HEK293 (cell line): ENCODE measurements around the gene RANBP2.
A peak's percentile ranks its signal among the peaks of the same experiment; 100 is the strongest.

ENCODE experiments used
- GLIS1 ChIP-seq: fragments of 450-650 bp; formaldehyde crosslinking; IDR thresholded peaks from 2 replicates; pipeline ENCODE4 v1.5.1; 2016; ENCODE audit warnings: missing biosample characterization, missing genetic modification characterization
- IKZF3 ChIP-seq: fragments of 450-650 bp; IDR thresholded peaks from 2 replicates; pipeline ENCODE4 v1.5.0; 2018; ENCODE audit warnings: missing biosample characterization, mild to moderate bottlenecking, missing genetic modification characterization, moderate library complexity
- OVOL3 ChIP-seq: fragments of 450-650 bp; formaldehyde crosslinking; IDR thresholded peaks from 2 replicates; pipeline ENCODE4 v1.5.1; 2016; ENCODE audit warnings: missing biosample characterization, missing genetic modification characterization
- RBAK ChIP-seq: fragments of 450-650 bp; formaldehyde crosslinking; IDR thresholded peaks from 2 replicates; pipeline ENCODE4 v1.5.1; 2016; ENCODE audit warnings: missing biosample characterization, missing genetic modification characterization
- SP3 ChIP-seq: fragments of 450-650 bp; formaldehyde crosslinking; IDR thresholded peaks from 2 replicates; pipeline ENCODE4 v1.5.1; 2016; ENCODE audit warnings: missing biosample characterization, missing genetic modification characterization
- SP7 ChIP-seq: fragments of 450-650 bp; formaldehyde crosslinking; IDR thresholded peaks from 2 replicates; pipeline ENCODE4 v1.5.1; 2016; ENCODE audit warnings: missing biosample characterization, missing genetic modification characterization
- TCF7L2 ChIP-seq: IDR thresholded peaks from 2 replicates; pipeline ENCODE4 v1.6.1; 2011; ENCODE audit warnings: low read depth, mild to moderate bottlenecking, inconsistent platforms, low read length, moderate library complexity, borderline replicate concordance
- ZBTB17 ChIP-seq: fragments of 450-650 bp; formaldehyde crosslinking; IDR thresholded peaks from 2 replicates; pipeline ENCODE4 v1.5.1; 2016; ENCODE audit warnings: missing biosample characterization, missing genetic modification characterization
- ZBTB20 ChIP-seq: fragments of 450-650 bp; formaldehyde crosslinking; IDR thresholded peaks from 2 replicates; pipeline ENCODE4 v1.5.1; 2016; ENCODE audit warnings: missing biosample characterization, missing genetic modification characterization
- ZBTB21 ChIP-seq: fragments of 450-650 bp; formaldehyde crosslinking; IDR thresholded peaks from 2 replicates; pipeline ENCODE4 v1.5.1; 2017; ENCODE audit warnings: missing biosample characterization, missing genetic modification characterization
- ZBTB7A ChIP-seq: fragments of 450-650 bp; formaldehyde crosslinking; IDR thresholded peaks from 2 replicates; pipeline ENCODE4 v1.5.1; 2016; ENCODE audit warnings: low read depth, missing biosample characterization, missing genetic modification characterization
- ZFP37 ChIP-seq: fragments of 450-650 bp; formaldehyde crosslinking; IDR thresholded peaks from 2 replicates; pipeline ENCODE4 v1.5.1; 2016; ENCODE audit warnings: missing biosample characterization, missing genetic modification characterization
- ZNF112 ChIP-seq: fragments of 450-650 bp; formaldehyde crosslinking; IDR thresholded peaks from 2 replicates; pipeline ENCODE4 v1.5.0; 2017; ENCODE audit warnings: missing biosample characterization, missing genetic modification characterization
- ZNF114 ChIP-seq: fragments of 450-650 bp; formaldehyde crosslinking; IDR thresholded peaks from 2 replicates; pipeline ENCODE4 v1.5.0; 2017; ENCODE audit warnings: missing biosample characterization, missing genetic modification characterization
- ZNF121 ChIP-seq: fragments of 450-650 bp; formaldehyde crosslinking; IDR thresholded peaks from 2 replicates; pipeline ENCODE4 v1.5.1; 2016; ENCODE audit warnings: missing biosample characterization, missing genetic modification characterization
- ZNF140 ChIP-seq: fragments of 450-650 bp; formaldehyde crosslinking; IDR thresholded peaks from 2 replicates; pipeline ENCODE4 v1.5.1; 2016; ENCODE audit warnings: missing biosample characterization, missing genetic modification characterization
- ZNF184 ChIP-seq: fragments of 450-650 bp; IDR thresholded peaks from 2 replicates; pipeline ENCODE4 v1.5.1; 2018; ENCODE audit warnings: missing biosample characterization, mild to moderate bottlenecking, missing genetic modification characterization
- ZNF2 ChIP-seq: fragments of 450-650 bp; formaldehyde crosslinking; IDR thresholded peaks from 2 replicates; pipeline ENCODE4 v1.5.1; 2016; ENCODE audit warnings: missing biosample characterization, missing genetic modification characterization
- ZNF211 ChIP-seq: fragments of 450-650 bp; formaldehyde crosslinking; IDR thresholded peaks from 2 replicates; pipeline ENCODE4 v1.5.1; 2016; ENCODE audit warnings: low read depth, missing biosample characterization, missing genetic modification characterization
- ZNF366 ChIP-seq: fragments of 450-650 bp; formaldehyde crosslinking; conservative IDR thresholded peaks from 2 replicates; pipeline ENCODE4 v1.5.1; 2016; ENCODE audit warnings: missing biosample characterization, missing genetic modification characterization
- ZNF416 ChIP-seq: fragments of 450-650 bp; formaldehyde crosslinking; IDR thresholded peaks from 2 replicates; pipeline ENCODE4 v1.5.1; 2016; ENCODE audit warnings: missing biosample characterization, missing genetic modification characterization
- ZNF473 ChIP-seq: fragments of 450-650 bp; formaldehyde crosslinking; IDR thresholded peaks from 2 replicates; pipeline ENCODE4 v1.5.1; 2017; ENCODE audit warnings: missing biosample characterization, missing genetic modification characterization
- ZNF48 ChIP-seq: fragments of 450-650 bp; formaldehyde crosslinking; IDR thresholded peaks from 2 replicates; pipeline ENCODE4 v1.5.1; 2016; ENCODE audit warnings: missing biosample characterization, missing genetic modification characterization
- ZNF501 ChIP-seq: fragments of 450-650 bp; formaldehyde crosslinking; IDR thresholded peaks from 2 replicates; pipeline ENCODE4 v1.5.1; 2016; ENCODE audit warnings: missing biosample characterization, missing genetic modification characterization
- ZNF529 ChIP-seq: fragments of 450-650 bp; formaldehyde crosslinking; IDR thresholded peaks from 2 replicates; pipeline ENCODE4 v1.5.1; 2017; ENCODE audit warnings: missing genetic modification characterization, missing biosample characterization; ENCODE audit not compliant: insufficient replicate concordance
- ZNF600 ChIP-seq: fragments of 450-650 bp; formaldehyde crosslinking; IDR thresholded peaks from 2 replicates; pipeline ENCODE4 v1.5.1; 2016; ENCODE audit warnings: missing biosample characterization, missing genetic modification characterization
- ZNF626 ChIP-seq: fragments of 450-650 bp; sonication (Bioruptor Pico); formaldehyde crosslinking; IDR thresholded peaks from 2 replicates; pipeline ENCODE4 v1.5.1; 2018; ENCODE audit warnings: missing biosample characterization, missing genetic modification characterization, inconsistent platforms
- ZNF654 ChIP-seq: fragments of 450-650 bp; formaldehyde crosslinking; IDR thresholded peaks from 2 replicates; pipeline ENCODE4 v1.5.1; 2016; ENCODE audit warnings: low read depth, missing biosample characterization, missing genetic modification characterization
- ZNF830 ChIP-seq: fragments of 450-650 bp; IDR thresholded peaks from 2 replicates; pipeline ENCODE4 v1.5.0; 2018; ENCODE audit warnings: missing biosample characterization, missing genetic modification characterization, low read depth, mild to moderate bottlenecking, moderate library complexity
- TF ChIP-seq, protein P1 (sequence below): fragments of 450-650 bp; IDR thresholded peaks from 2 replicates; pipeline ENCODE4 v1.5.1; 2018; ENCODE audit warnings: missing biosample characterization, mild to moderate bottlenecking, missing genetic modification characterization
- TF ChIP-seq, protein P2 (sequence below): fragments of 450-650 bp; formaldehyde crosslinking; conservative IDR thresholded peaks from 2 replicates; pipeline ENCODE4 v1.5.1; 2016; ENCODE audit warnings: low read depth, missing biosample characterization, missing genetic modification characterization
- TF ChIP-seq, protein P3 (sequence below): fragments of 450-650 bp; formaldehyde crosslinking; IDR thresholded peaks from 2 replicates; pipeline ENCODE4 v1.5.1; 2016; ENCODE audit warnings: missing biosample characterization, missing genetic modification characterization

Gene RANBP2

GRCh38 chr2:108786354-108787215 is 67.3 kb downstream of the RANBP2 start, which contains the start of gene CCDC138 (continued):
- TF ChIP-seq ZBTB20 (peak; percentile 89), ZBTB21 (tag by site-specific recombination) (no peak), ZNF830 (tag by site-specific recombination) (no peak), ZNF600 (tag by site-specific recombination) (peak; percentile 92), SP3 (tag by site-specific recombination) (peak; percentile 72), ZNF654 (tag by site-specific recombination) (no peak), ZNF626 (no peak), ZNF473 (no peak), ZNF2 (0 out of 2 replicates have a peak, but pooled peaks have one; percentile 35), ZNF114 (tag by site-specific recombination) (no peak), OVOL3 (tag by site-specific recombination) (no peak), ZNF366 (tag by site-specific recombination) (no peak), ZNF140 (tag by site-specific recombination) (no peak), ZNF529 (tag by site-specific recombination) (no peak), ZNF416 (tag by site-specific recombination) (no peak), TCF7L2 (no peak), ZNF121 (tag by site-specific recombination) (no peak), IKZF3 (tag by site-specific recombination) (peak; percentile 28; the same call in 1 of the 2 replicates), SP7 (tag by site-specific recombination) (peak; percentile 37; the same call in 1 of the 2 replicates), ZBTB7A (tag by site-specific recombination) (no peak), ZBTB17 (tag by site-specific recombination) (0 out of 2 replicates have a peak, but pooled peaks have one; percentile 39), ZNF48 (tag by site-specific recombination) (no peak), RBAK (no peak), GLIS1 (tag by site-specific recombination) (peak; percentile 29; the same call in 1 of the 2 replicates), ZNF112 (no peak), ZFP37 (tag by site-specific recombination) (peak; percentile 65; the same call in 1 of the 2 replicates), ZNF211 (no peak), ZNF501 (tag by site-specific recombination) (0 out of 2 replicates have a peak, but pooled peaks have one; percentile 36), ZNF184 (tag by site-specific recombination) (no peak)
- TF ChIP-seq, protein P1, sequence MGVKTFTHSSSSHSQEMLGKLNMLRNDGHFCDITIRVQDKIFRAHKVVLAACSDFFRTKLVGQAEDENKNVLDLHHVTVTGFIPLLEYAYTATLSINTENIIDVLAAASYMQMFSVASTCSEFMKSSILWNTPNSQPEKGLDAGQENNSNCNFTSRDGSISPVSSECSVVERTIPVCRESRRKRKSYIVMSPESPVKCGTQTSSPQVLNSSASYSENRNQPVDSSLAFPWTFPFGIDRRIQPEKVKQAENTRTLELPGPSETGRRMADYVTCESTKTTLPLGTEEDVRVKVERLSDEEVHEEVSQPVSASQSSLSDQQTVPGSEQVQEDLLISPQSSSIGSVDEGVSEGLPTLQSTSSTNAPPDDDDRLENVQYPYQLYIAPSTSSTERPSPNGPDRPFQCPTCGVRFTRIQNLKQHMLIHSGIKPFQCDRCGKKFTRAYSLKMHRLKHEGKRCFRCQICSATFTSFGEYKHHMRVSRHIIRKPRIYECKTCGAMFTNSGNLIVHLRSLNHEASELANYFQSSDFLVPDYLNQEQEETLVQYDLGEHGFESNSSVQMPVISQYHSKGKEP (tag by site-specific recombination), result 0 out of 2 replicates have a peak, but pooled peaks have one; percentile 2
- TF ChIP-seq, protein P2, sequence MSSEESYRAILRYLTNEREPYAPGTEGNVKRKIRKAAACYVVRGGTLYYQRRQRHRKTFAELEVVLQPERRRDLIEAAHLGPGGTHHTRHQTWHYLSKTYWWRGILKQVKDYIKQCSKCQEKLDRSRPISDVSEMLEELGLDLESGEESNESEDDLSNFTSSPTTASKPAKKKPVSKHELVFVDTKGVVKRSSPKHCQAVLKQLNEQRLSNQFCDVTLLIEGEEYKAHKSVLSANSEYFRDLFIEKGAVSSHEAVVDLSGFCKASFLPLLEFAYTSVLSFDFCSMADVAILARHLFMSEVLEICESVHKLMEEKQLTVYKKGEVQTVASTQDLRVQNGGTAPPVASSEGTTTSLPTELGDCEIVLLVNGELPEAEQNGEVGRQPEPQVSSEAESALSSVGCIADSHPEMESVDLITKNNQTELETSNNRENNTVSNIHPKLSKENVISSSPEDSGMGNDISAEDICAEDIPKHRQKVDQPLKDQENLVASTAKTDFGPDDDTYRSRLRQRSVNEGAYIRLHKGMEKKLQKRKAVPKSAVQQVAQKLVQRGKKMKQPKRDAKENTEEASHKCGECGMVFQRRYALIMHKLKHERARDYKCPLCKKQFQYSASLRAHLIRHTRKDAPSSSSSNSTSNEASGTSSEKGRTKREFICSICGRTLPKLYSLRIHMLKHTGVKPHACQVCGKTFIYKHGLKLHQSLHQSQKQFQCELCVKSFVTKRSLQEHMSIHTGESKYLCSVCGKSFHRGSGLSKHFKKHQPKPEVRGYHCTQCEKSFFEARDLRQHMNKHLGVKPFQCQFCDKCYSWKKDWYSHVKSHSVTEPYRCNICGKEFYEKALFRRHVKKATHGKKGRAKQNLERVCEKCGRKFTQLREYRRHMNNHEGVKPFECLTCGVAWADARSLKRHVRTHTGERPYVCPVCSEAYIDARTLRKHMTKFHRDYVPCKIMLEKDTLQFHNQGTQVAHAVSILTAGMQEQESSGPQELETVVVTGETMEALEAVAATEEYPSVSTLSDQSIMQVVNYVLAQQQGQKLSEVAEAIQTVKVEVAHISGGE (tag by site-specific recombination), result no peak
- TF ChIP-seq, protein P3, sequence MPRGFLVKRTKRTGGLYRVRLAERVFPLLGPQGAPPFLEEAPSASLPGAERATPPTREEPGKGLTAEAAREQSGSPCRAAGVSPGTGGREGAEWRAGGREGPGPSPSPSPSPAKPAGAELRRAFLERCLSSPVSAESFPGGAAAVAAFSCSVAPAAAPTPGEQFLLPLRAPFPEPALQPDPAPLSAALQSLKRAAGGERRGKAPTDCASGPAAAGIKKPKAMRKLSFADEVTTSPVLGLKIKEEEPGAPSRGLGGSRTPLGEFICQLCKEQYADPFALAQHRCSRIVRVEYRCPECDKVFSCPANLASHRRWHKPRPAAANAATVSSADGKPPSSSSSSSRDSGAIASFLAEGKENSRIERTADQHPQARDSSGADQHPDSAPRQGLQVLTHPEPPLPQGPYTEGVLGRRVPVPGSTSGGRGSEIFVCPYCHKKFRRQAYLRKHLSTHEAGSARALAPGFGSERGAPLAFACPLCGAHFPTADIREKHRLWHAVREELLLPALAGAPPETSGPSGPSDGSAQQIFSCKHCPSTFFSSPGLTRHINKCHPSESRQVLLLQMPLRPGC (tag by site-specific recombination), result no peak
